Endodermal cell (in vitro differentiated cells): ENCODE data around the gene TINCR. TPM values are rescaled to one million over a fixed set of nuclear protein-coding genes. Genes with fewer than 3 reads are reported as not detected.

ENCODE experiments used
- DNase-seq: peaks from one replicate; pipeline ENCODE4 v3.0.0-alpha.2; 2017
- H3K27ac ChIP-seq: 2 replicates; pipeline ENCODE4 v1.5.1; 2013; ENCODE audit warnings: mild to moderate bottlenecking, low read depth, low read length, moderate library complexity
- H3K27me3 ChIP-seq: 2 replicates; pipeline ENCODE4 v1.6.1; 2013; ENCODE audit warnings: mild to moderate bottlenecking, low read length, moderate library complexity; ENCODE audit not compliant: insufficient read depth, control insufficient read depth, poor library complexity, severe bottlenecking
- H3K36me3 ChIP-seq: 2 replicates; pipeline ENCODE4 v1.7.0; 2013; ENCODE audit warnings: mild to moderate bottlenecking, low read length, moderate library complexity; ENCODE audit not compliant: control insufficient read depth, insufficient read depth
- H3K4me1 ChIP-seq: one replicate; pipeline ENCODE4 v1.7.0; 2013; ENCODE audit warnings: low read length; ENCODE audit not compliant: control insufficient read depth, insufficient read depth
- H3K4me3 ChIP-seq: 2 replicates; pipeline ENCODE4 v1.5.1; 2013; ENCODE audit warnings: mild to moderate bottlenecking, low read length, moderate library complexity
- H3K9ac ChIP-seq: 2 replicates; pipeline ENCODE4 v1.6.1; 2013; ENCODE audit warnings: mild to moderate bottlenecking, low read length, moderate library complexity; ENCODE audit not compliant: poor library complexity, severe bottlenecking; ENCODE audit errors: extremely low read depth
- H3K9me3 ChIP-seq: 2 replicates; pipeline ENCODE4 v1.6.1; 2013; ENCODE audit warnings: mild to moderate bottlenecking, low read length, moderate library complexity; ENCODE audit not compliant: control insufficient read depth
- H3K27ac Mint-ChIP-seq: 2 replicates; pipeline ENCODE4 v1.8.0; 2020; ENCODE audit warnings: mixed read lengths
- H3K27me3 Mint-ChIP-seq: 2 replicates; pipeline ENCODE4 v1.8.0; 2021; ENCODE audit warnings: mild to moderate bottlenecking, mixed read lengths; ENCODE audit not compliant: insufficient read depth
- H3K36me3 Mint-ChIP-seq: 2 replicates; pipeline ENCODE4 v1.8.0; 2020; ENCODE audit warnings: low read depth, mixed read lengths
- H3K4me1 Mint-ChIP-seq: 2 replicates; pipeline ENCODE4 v1.8.0; 2020; ENCODE audit warnings: mixed read lengths
- H3K4me3 Mint-ChIP-seq: 2 replicates; pipeline ENCODE4 v1.8.0; 2020; ENCODE audit warnings: mild to moderate bottlenecking, moderate library complexity, mixed read lengths
- H3K9me3 Mint-ChIP-seq: 2 replicates; pipeline ENCODE4 v1.8.0; 2020; ENCODE audit warnings: mild to moderate bottlenecking, mixed read lengths
- WGBS, 2 experiments: methylation state at CpG; one replicate each; pipeline versions ENCODE4 v1.1.5 to v1.1.7; 2013; ENCODE audit warnings: missing lambda C conversion rate in 2 of 2, mixed read lengths in 1 of 2; ENCODE audit not compliant: insufficient coverage in 1 of 2, insufficient read length in 1 of 2; 5-methylcytosine and 5-hydroxymethylcytosine counted together
- total RNA-seq, 2 donors: library from RNA; stranded (reverse); fragmentation: NEBNext Ultra II Directional in 1 of 2; extraction: Animal tissue kit (Norgen Biotek cat#: 25700) in 1 of 2; gene quantifications; 2 replicates in 1 of 2; 3 replicates in 1 of 2; pipeline ENCODE4 v1.2.1, GENCODE V29; 2021
- TF ChIP-seq, protein P1 (sequence below): fragments of 200-600 bp; sonication (generic); conservative IDR thresholded peaks from 2 replicates; pipeline ENCODE4 v1.5.0; 2021; ENCODE audit warnings: antibody characterized with exemption, mild to moderate bottlenecking

The TINCR gene
- total RNA-seq, 2 donors from 2014 or later, result 0.53 to 1.2 TPM

DNA sequence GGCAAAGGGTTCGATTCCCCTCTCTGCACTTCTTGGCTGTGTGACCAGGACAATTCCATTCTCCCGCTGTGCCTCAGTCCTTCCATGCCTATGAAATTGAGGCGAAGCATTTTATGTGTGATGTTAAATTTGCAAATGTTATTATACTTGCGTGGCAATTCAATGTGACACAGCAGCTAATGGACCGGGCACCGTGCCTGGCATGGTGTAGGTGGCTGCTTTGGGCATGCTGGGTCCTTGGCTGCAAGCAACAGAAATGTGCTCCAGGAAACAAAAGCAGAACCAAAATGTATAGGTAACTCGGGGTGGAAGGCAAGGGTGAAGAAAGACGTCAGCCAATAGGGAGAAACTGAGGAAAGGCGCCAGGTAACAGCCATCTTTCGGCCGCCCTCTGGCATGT, 37.1 kb downstream of the TINCR start:
- H3K36me3 Mint-ChIP-seq, result peaks cover 3% of the 10 kb centered on the region
- Histone ChIP-seq H3K4me1 (no peaks in the 10 kb centered on the region), H3K9ac (no peak overlapping the region), H3K9me3 (peaks cover 11% of the 10 kb centered on the region), H3K4me3 (no peak overlapping the region), H3K36me3 (no peaks in the 10 kb centered on the region), H3K27me3 (no peaks in the 10 kb centered on the region), H3K27ac (no peak overlapping the region)
- H3K27ac Mint-ChIP-seq, result no peak overlapping the region
- DNase-seq, result no peak
- no peak overlapping the region for H3K4me3 Mint-ChIP-seq
- TF ChIP-seq, protein P1, sequence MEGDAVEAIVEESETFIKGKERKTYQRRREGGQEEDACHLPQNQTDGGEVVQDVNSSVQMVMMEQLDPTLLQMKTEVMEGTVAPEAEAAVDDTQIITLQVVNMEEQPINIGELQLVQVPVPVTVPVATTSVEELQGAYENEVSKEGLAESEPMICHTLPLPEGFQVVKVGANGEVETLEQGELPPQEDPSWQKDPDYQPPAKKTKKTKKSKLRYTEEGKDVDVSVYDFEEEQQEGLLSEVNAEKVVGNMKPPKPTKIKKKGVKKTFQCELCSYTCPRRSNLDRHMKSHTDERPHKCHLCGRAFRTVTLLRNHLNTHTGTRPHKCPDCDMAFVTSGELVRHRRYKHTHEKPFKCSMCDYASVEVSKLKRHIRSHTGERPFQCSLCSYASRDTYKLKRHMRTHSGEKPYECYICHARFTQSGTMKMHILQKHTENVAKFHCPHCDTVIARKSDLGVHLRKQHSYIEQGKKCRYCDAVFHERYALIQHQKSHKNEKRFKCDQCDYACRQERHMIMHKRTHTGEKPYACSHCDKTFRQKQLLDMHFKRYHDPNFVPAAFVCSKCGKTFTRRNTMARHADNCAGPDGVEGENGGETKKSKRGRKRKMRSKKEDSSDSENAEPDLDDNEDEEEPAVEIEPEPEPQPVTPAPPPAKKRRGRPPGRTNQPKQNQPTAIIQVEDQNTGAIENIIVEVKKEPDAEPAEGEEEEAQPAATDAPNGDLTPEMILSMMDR, result no peak
- H3K9me3 Mint-ChIP-seq, result peaks cover 26% of the 10 kb centered on the region
- 92 to 94% methylated on average over 9 to 11 of the region's 11 CpGs for WGBS, 2 experiments
- peaks cover 6% of the 10 kb centered on the region for H3K4me1 Mint-ChIP-seq
- H3K27me3 Mint-ChIP-seq, result peaks cover 47% of the 10 kb centered on the region

DNA sequence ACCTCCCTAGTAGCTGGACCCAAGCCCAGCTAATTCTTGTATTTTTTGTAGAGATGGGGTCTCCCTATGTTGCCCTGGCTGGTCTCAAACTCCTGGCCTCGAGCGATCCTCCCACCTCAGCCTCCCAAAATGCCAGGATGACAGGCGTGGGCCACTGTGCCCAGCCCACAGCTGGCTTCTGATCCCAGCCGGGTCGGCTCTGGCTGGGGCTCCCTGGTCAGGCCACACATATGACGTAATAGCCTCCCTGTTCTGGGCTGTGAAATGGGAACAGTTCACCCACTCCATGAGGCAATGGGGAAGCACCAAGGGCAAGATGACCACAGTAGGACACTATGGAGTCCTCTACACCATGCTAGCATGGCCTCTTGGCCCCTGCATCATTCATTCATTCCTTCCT, 41.1 kb downstream of the TINCR start:
- no peaks in the 10 kb centered on the region for H3K9me3 Mint-ChIP-seq
- Histone ChIP-seq H3K9me3 (no peaks in the 10 kb centered on the region), H3K27ac (no peak overlapping the region), H3K9ac (no peak overlapping the region), H3K36me3 (no peaks in the 10 kb centered on the region), H3K4me3 (no peak overlapping the region), H3K4me1 (no peaks in the 10 kb centered on the region), H3K27me3 (no peaks in the 10 kb centered on the region)
- 91 to 97% methylated on average over 4 to 6 of the region's 6 CpGs for WGBS, 2 experiments
- TF ChIP-seq, protein P1, result no peak
- no peaks in the 10 kb centered on the region for H3K36me3 Mint-ChIP-seq
- H3K4me3 Mint-ChIP-seq, result no peak overlapping the region
- H3K27me3 Mint-ChIP-seq, result peaks cover 56% of the 10 kb centered on the region
- peaks cover 11% of the 10 kb centered on the region for H3K4me1 Mint-ChIP-seq
- no peak for DNase-seq
- no peak overlapping the region for H3K27ac Mint-ChIP-seq

DNA sequence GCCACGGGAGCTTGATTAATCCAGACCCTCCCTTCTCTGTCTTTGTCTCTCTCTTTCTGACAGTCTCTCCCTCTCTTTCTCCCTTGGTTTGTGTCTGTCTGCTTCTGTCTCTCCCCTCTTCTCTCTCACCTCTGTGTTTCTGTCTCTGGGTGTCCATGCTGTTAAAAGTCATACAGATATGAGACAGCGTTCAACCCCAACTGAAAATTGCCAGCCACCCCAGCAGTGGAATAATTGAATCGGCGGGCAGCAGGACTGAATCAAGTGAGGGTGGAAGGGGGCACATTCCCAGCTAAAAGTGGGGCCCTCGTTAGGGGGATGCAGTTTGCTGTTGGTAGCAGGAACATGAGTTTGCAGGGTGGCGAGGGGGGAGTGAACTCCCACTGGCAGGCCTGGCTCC, 43.7 kb downstream of the TINCR start:
- no peaks in the 10 kb centered on the region for H3K27me3 ChIP-seq
- 81 to 93% methylated on average over 3 to 6 of the region's 6 CpGs for WGBS, 2 experiments
- Mint-ChIP-seq H3K27me3 (peaks cover 62% of the 10 kb centered on the region), H3K4me3 (no peak overlapping the region), H3K9me3 (peaks cover 9% of the 10 kb centered on the region), H3K36me3 (no peaks in the 10 kb centered on the region), H3K27ac (no peak overlapping the region), H3K4me1 (peaks cover 11% of the 10 kb centered on the region)
- DNase-seq, result no peak
- H3K36me3 ChIP-seq, result no peaks in the 10 kb centered on the region
- TF ChIP-seq, protein P1, result no peak
- H3K9me3 ChIP-seq, result peaks cover 8% of the 10 kb centered on the region
- no peak overlapping the region for H3K4me3 ChIP-seq
- H3K4me1 ChIP-seq, result no peaks in the 10 kb centered on the region
- no peak overlapping the region for H3K9ac ChIP-seq
- H3K27ac ChIP-seq, result peak overlapping the region; percentile 49
